H9 (cell line): ENCODE results near the gene TECPR2. TPM values are rescaled to one million over a fixed set of nuclear protein-coding genes. Genes with fewer than 3 reads are reported as not detected.

Experiments used
- DNase-seq: peaks from one replicate; pipeline ENCODE4 v3.0.0-alpha.2; 2017
- H2AFZ ChIP-seq: one replicate; pipeline ENCODE4 v1.6.1; 2013; ENCODE audit warnings: mild to moderate bottlenecking, low read length, control low read depth, moderate library complexity
- H2AK5ac ChIP-seq: 2 replicates; pipeline ENCODE4 v1.6.1; 2013; ENCODE audit warnings: low read length, control low read depth, mixed read lengths; ENCODE audit not compliant: insufficient read length
- H2BK120ac ChIP-seq: one replicate; pipeline ENCODE4 v1.6.1; 2013; ENCODE audit warnings: low read depth, mild to moderate bottlenecking, low read length, control low read depth, inconsistent platforms; ENCODE audit not compliant: poor library complexity, severe bottlenecking
- H2BK12ac ChIP-seq: 2 replicates; pipeline ENCODE4 v1.6.1; 2013; ENCODE audit warnings: low read length, control low read depth, mixed read lengths, low read depth; ENCODE audit not compliant: insufficient read length
- H2BK15ac ChIP-seq: 2 replicates; pipeline ENCODE4 v1.6.1; 2013; ENCODE audit warnings: low read depth, low read length, control low read depth
- H2BK20ac ChIP-seq: one replicate; pipeline ENCODE4 v1.6.1; 2013; ENCODE audit warnings: low read depth, mild to moderate bottlenecking, low read length, control low read depth, inconsistent platforms; ENCODE audit not compliant: poor library complexity, severe bottlenecking
- H2BK5ac ChIP-seq: 2 replicates; pipeline ENCODE4 v1.6.1; 2013; ENCODE audit warnings: low read length, control low read depth, mixed read lengths; ENCODE audit not compliant: insufficient read length
- H3K14ac ChIP-seq: 2 replicates; pipeline ENCODE4 v1.6.1; 2013; ENCODE audit warnings: low read length, control low read depth; ENCODE audit not compliant: insufficient read depth
- H3K18ac ChIP-seq: 2 replicates; pipeline ENCODE4 v1.6.1; 2013; ENCODE audit warnings: low read depth, mild to moderate bottlenecking, mixed read lengths, low read length, control low read depth; ENCODE audit not compliant: insufficient read length
- H3K23ac ChIP-seq: 2 replicates; pipeline ENCODE4 v1.6.1; 2013; ENCODE audit warnings: low read length, control low read depth, mixed read lengths, low read depth; ENCODE audit not compliant: insufficient read length
- H3K23me2 ChIP-seq: 2 replicates; pipeline ENCODE4 v1.6.1; 2013; ENCODE audit warnings: low read depth, mild to moderate bottlenecking, mixed read lengths, low read length, control low read depth; ENCODE audit not compliant: insufficient read length, poor library complexity, severe bottlenecking
- H3K27ac ChIP-seq: 2 replicates; pipeline ENCODE4 v1.5.1; 2013; ENCODE audit warnings: low read length, control low read depth, mixed read lengths, low read depth; ENCODE audit not compliant: insufficient read length
- H3K27me3 ChIP-seq: 2 replicates; pipeline ENCODE4 v1.6.1; 2013; ENCODE audit warnings: low read length, control low read depth, inconsistent platforms; ENCODE audit not compliant: insufficient read depth
- H3K4ac ChIP-seq: 2 replicates; pipeline ENCODE4 v1.6.1; 2013; ENCODE audit warnings: low read depth, mild to moderate bottlenecking, control low read depth, inconsistent platforms, low read length, moderate library complexity
- H3K4me1 ChIP-seq: 2 replicates; pipeline ENCODE4 v1.6.1; 2013; ENCODE audit warnings: low read length, control low read depth, inconsistent platforms; ENCODE audit not compliant: insufficient read depth
- H3K4me2 ChIP-seq: 2 replicates; pipeline ENCODE4 v1.6.1; 2013; ENCODE audit warnings: low read length, control low read depth, mixed read lengths; ENCODE audit not compliant: insufficient read length, insufficient read depth
- H3K56ac ChIP-seq: 2 replicates; pipeline ENCODE4 v1.6.1; 2013; ENCODE audit warnings: low read depth, mild to moderate bottlenecking, mixed read lengths, low read length, control low read depth; ENCODE audit not compliant: insufficient read length
- H3K79me1 ChIP-seq: 2 replicates; pipeline ENCODE4 v1.6.1; 2013; ENCODE audit warnings: low read depth, mild to moderate bottlenecking, moderate library complexity, low read length, control low read depth, inconsistent platforms; ENCODE audit not compliant: insufficient read depth, poor library complexity, severe bottlenecking
- H3K79me2 ChIP-seq: 2 replicates; pipeline ENCODE4 v1.6.1; 2013; ENCODE audit warnings: low read length, control low read depth, inconsistent platforms; ENCODE audit not compliant: insufficient read depth
- H3K9ac ChIP-seq: 2 replicates; pipeline ENCODE4 v1.6.1; 2013; ENCODE audit warnings: low read length, control low read depth, mixed read lengths; ENCODE audit not compliant: insufficient read length; ENCODE audit errors: extremely low read depth
- H3K9me3 ChIP-seq: one replicate; pipeline ENCODE4 v1.6.1; 2013; ENCODE audit warnings: low read depth, low read length, inconsistent platforms; ENCODE audit not compliant: control insufficient read depth
- H3T11ph ChIP-seq: one replicate; pipeline ENCODE4 v1.6.1; 2013; ENCODE audit warnings: mild to moderate bottlenecking, low read length, control low read depth, inconsistent platforms
- H4K20me1 ChIP-seq: one replicate; pipeline ENCODE4 v1.6.1; 2013; ENCODE audit not compliant: control insufficient read depth, insufficient read length, insufficient read depth
- H4K5ac ChIP-seq: 2 replicates; pipeline ENCODE4 v1.6.1; 2013; ENCODE audit warnings: low read depth, mild to moderate bottlenecking, mixed read lengths, low read length, control low read depth; ENCODE audit not compliant: insufficient read length
- H4K8ac ChIP-seq: replicated peaks from 2 replicates; pipeline ENCODE4 v1.6.1; 2013; ENCODE audit warnings: low read length, control low read depth, mixed read lengths, low read depth; ENCODE audit not compliant: insufficient read length
- H4K91ac ChIP-seq: 2 replicates; pipeline ENCODE4 v1.6.1; 2013; ENCODE audit warnings: low read depth, mild to moderate bottlenecking, moderate library complexity, mixed read lengths, low read length, control low read depth; ENCODE audit not compliant: insufficient read length
- H3K27ac Mint-ChIP-seq, 3 experiments: 2 replicates in 2 of 3; 3 replicates in 1 of 3; pipeline ENCODE4 v1.8.0; 2020 to 2021; ENCODE audit warnings: mixed read lengths in 3 of 3, mild to moderate bottlenecking in 1 of 3, moderate library complexity in 1 of 3
- H3K27me3 Mint-ChIP-seq: 2 replicates; pipeline ENCODE4 v1.8.0; 2021; ENCODE audit warnings: low read depth, mild to moderate bottlenecking, moderate library complexity, mixed read lengths
- H3K36me3 Mint-ChIP-seq, 3 experiments: 2 replicates in 2 of 3; 3 replicates in 1 of 3; pipeline ENCODE4 v1.8.0; 2020 to 2021; ENCODE audit warnings: low read depth in 3 of 3, mixed read lengths in 3 of 3; ENCODE audit not compliant: insufficient read depth in 1 of 3
- H3K4me1 Mint-ChIP-seq, 2 experiments: 2 replicates each; pipeline ENCODE4 v1.8.0; 2020; ENCODE audit warnings: mixed read lengths in 2 of 2
- H3K4me3 Mint-ChIP-seq, 2 experiments: 2 replicates in 1 of 2; 3 replicates in 1 of 2; pipeline ENCODE4 v1.8.0; 2020 to 2021; ENCODE audit warnings: mild to moderate bottlenecking in 2 of 2, mixed read lengths in 2 of 2, moderate library complexity in 1 of 2
- H3K9me3 Mint-ChIP-seq, 2 experiments: 2 replicates in 1 of 2; 3 replicates in 1 of 2; pipeline ENCODE4 v1.8.0; 2020; ENCODE audit warnings: mild to moderate bottlenecking in 2 of 2, mixed read lengths in 2 of 2, moderate library complexity in 1 of 2
- CTCF ChIP-seq: fragments of 200-600 bp; sonication (generic); conservative IDR thresholded peaks from 3 replicates; pipeline ENCODE4 v1.8.0; 2021; ENCODE audit warnings: antibody characterized with exemption, mild to moderate bottlenecking
- total RNA-seq: library from RNA; stranded (reverse); gene quantifications from 2 replicates; pipeline ENCODE4 v1.2.1, GENCODE V29; 2021

The TECPR2 gene
- total RNA-seq, 1 experiment from 2014 or later: 15.4 TPM

- Histone ChIP-seq H3K56ac (no peak overlapping the region), H4K8ac (no peak overlapping the region), H3K79me2 (no peaks in the 10 kb centered on the region), H3K4me1 (no peaks in the 10 kb centered on the region), H3K79me1 (no peaks in the 10 kb centered on the region), H2BK12ac (no peak overlapping the region), H3K27ac (no peak overlapping the region), H2BK15ac (no peak overlapping the region), H4K5ac (no peak overlapping the region), H4K91ac (no peak overlapping the region), H3T11ph (no peak overlapping the region), H4K20me1 (no peaks in the 10 kb centered on the region), H2AFZ (no peak overlapping the region), H3K18ac (no peak overlapping the region), H3K9me3 (no peaks in the 10 kb centered on the region), H3K9ac (no peak overlapping the region), H3K4me2 (no peak overlapping the region), H2BK5ac (no peak overlapping the region), H3K4ac (no peak overlapping the region), H3K23ac (no peak overlapping the region), H2AK5ac (no peak overlapping the region), H3K27me3 (no peaks in the 10 kb centered on the region), H2BK20ac (no peak overlapping the region), H3K23me2 (no peaks in the 10 kb centered on the region), H2BK120ac (no peak overlapping the region), H3K14ac (no peak overlapping the region)
- Mint-ChIP-seq H3K4me3 (no peak overlapping the region), H3K4me1 (0 out of 4 replicates have a peak, but pooled peaks cover 0 to 2% of the 10 kb centered on the region in 2 experiments), H3K36me3 (peaks cover 0 to 28% (median 2%) of the 10 kb centered on the region in 3 experiments; a peak in 4 of 7 replicates), H3K27me3 (no peaks in the 10 kb centered on the region), H3K9me3 (no peaks in the 10 kb centered on the region), H3K27ac (no peak overlapping the region)
- no peak for DNase-seq
- TF ChIP-seq CTCF: no peak
Observed at GRCh38 chr14:102377696-102378095, 15.0 kb downstream of the TECPR2 start.
